ENCODE measurements around the gene ACBD5.

Gene ACBD5

GRCh38 chr10:27152687-27153086 lies 87.9 kb downstream of the ACBD5 start:
- DNase-seq (ENCODE audit: low read depth in 3 of 3), result no peak

- DNase-seq (ENCODE audit: low read depth in 3 of 3), result no peak
Observed at GRCh38 chr10:27150261-27150660, 90.3 kb downstream of the ACBD5 start.

GRCh38 chr10:27147701-27148100 lies 92.9 kb downstream of the ACBD5 start:
- DNase-seq (ENCODE audit: low read depth in 3 of 3), result no peak

- DNase-seq (ENCODE audit: low read depth in 3 of 3), result no peak
Observed at GRCh38 chr10:27145937-27146336, 94.7 kb downstream of the ACBD5 start.

All from stimulated activated CD4-positive, alpha-beta T cell treated with anti-CD3 and anti-CD28 coated beads, TNF-alpha, amount 100 ng/mL, for 24 hours (primary cell).